Stomach smooth muscle (tissue), 2 donors: Measurements from ENCODE around the gene ADCY1.
"Not testable (repeated sequence)": the region's sequence is repeated elsewhere in the genome, so short reads cannot be mapped to it uniquely, and the experiment has no call there.

Experiments used
- H3K27ac ChIP-seq: one replicate; pipeline ENCODE4 v1.7.0; 2013; ENCODE audit warnings: mild to moderate bottlenecking, low read length, inconsistent platforms
- H3K27me3 ChIP-seq, 2 donors: one replicate each; pipeline ENCODE4 v1.7.0; 2013; ENCODE audit warnings: low read length in 2 of 2; ENCODE audit not compliant: insufficient read depth in 2 of 2, control insufficient read depth in 1 of 2
- H3K36me3 ChIP-seq, 2 donors: one replicate each; pipeline ENCODE4 v1.7.0; 2013; ENCODE audit warnings: low read length in 2 of 2; ENCODE audit not compliant: control insufficient read depth in 2 of 2, insufficient read depth in 2 of 2
- H3K4me1 ChIP-seq: one replicate; pipeline ENCODE4 v1.7.0; 2013; ENCODE audit warnings: low read length; ENCODE audit not compliant: control insufficient read depth, insufficient read depth
- H3K4me3 ChIP-seq, 2 donors: one replicate each; pipeline ENCODE4 v1.7.0; 2013; ENCODE audit warnings: low read length in 2 of 2
- H3K9ac ChIP-seq, 2 donors: one replicate each; pipeline ENCODE4 v1.7.0; 2013; ENCODE audit warnings: low read length in 2 of 2, mild to moderate bottlenecking in 1 of 2
- H3K9me3 ChIP-seq, 2 donors: one replicate each; pipeline ENCODE4 v1.7.0; 2013; ENCODE audit warnings: low read length in 2 of 2; ENCODE audit not compliant: control insufficient read depth in 2 of 2
- donor health status: healthy.
- donor health status: Pancreatic carcinoma.

Gene ADCY1

GRCh38 chr7:45715471-45716352 is 141.5 kb downstream of the ADCY1 start:
- Histone ChIP-seq H3K36me3 (no peaks in the 10 kb centered on the region), H3K27me3 (peaks cover 5 to 8% of the 10 kb centered on the region in 2 donors), H3K9me3 (no peaks in the 10 kb centered on the region), H3K9ac (no peak overlapping the region), H3K4me1 (peaks cover 2% of the 10 kb centered on the region), H3K27ac (no peak overlapping the region), H3K4me3 (no peak overlapping the region)

GRCh38 chr7:45716380-45717203 is 142.4 kb downstream of the ADCY1 start:
- Histone ChIP-seq H3K4me1 (peaks cover 2% of the 10 kb centered on the region), H3K27me3 (peaks cover 4 to 5% of the 10 kb centered on the region in 2 donors), H3K36me3 (no peaks in the 10 kb centered on the region), H3K9me3 (no peaks in the 10 kb centered on the region), H3K4me3 (no peak overlapping the region), H3K9ac (no peak overlapping the region), H3K27ac (no peak overlapping the region)

DNA sequence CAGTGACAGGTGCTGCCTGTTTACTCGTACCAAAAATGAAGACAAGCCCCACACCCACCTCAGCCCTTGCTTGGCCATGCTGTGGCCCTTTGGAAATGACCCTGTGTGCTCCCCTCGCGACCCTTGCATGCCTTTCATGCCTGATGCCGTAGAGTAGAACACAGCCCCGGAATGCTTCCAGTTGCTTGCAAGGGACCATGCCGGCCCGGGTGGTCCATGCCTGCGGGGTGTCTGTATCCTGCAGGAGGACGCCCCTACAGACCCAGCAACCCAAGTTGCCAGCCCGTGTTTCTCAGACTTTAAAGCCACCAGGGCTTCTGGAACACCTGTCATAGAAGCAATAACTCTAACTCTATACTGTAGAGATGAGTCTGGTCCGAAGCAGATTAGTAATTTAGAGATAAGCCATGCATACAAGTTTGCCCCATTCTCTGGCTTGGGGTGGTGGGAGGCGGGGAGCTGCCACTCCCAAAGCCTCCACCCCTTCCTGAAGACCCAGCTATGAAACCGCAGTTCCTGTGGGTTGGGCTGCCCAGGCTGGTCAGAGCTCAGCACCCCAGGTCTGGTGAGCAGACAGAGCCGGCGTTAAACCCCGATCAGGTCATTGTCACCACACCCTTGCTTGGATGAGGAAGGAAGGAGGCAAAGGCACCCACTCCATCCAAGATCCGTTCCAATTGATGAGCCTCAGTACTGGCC is 143.5 kb downstream of the ADCY1 start:
- H3K9me3 ChIP-seq, result no peaks in the 10 kb centered on the region
- no peaks in the 10 kb centered on the region for H3K36me3 ChIP-seq
- H3K9ac ChIP-seq, result no peak overlapping the region
- H3K4me3 ChIP-seq, result no peak overlapping the region
- no peak overlapping the region for H3K27ac ChIP-seq
- no peaks in the 10 kb centered on the region for H3K4me1 ChIP-seq
- H3K27me3 ChIP-seq, result peaks cover 4 to 5% of the 10 kb centered on the region in 2 donors

- no peaks in the 10 kb centered on the region for H3K9me3 ChIP-seq
These were observed 144.5 kb downstream of the ADCY1 start for GRCh38 chr7:45718464-45719330.

GRCh38 chr7:45720989-45721388 is 146.8 kb downstream of the ADCY1 start:
- H3K36me3 ChIP-seq, result peaks cover 17 to 18% of the 10 kb centered on the region in 2 donors
- H3K27me3 ChIP-seq, result peaks cover 0 to 2% of the 10 kb centered on the region in 2 donors
- H3K4me3 ChIP-seq, result no peak overlapping the region
- H3K9ac ChIP-seq, result no peak overlapping the region
- H3K4me1 ChIP-seq, result no peaks in the 10 kb centered on the region
- H3K9me3 ChIP-seq, result no peaks in the 10 kb centered on the region
- no peak overlapping the region for H3K27ac ChIP-seq

More at GRCh38 chr7:45718464-45719330, 144.5 kb downstream of the ADCY1 start:
- H3K9ac ChIP-seq, result no peak overlapping the region
- peaks cover 0 to 6% of the 10 kb centered on the region in 2 donors for H3K36me3 ChIP-seq
- no peaks in the 10 kb centered on the region for H3K4me1 ChIP-seq
- no peak overlapping the region for H3K27ac ChIP-seq
- H3K27me3 ChIP-seq, result peaks cover 4 to 5% of the 10 kb centered on the region in 2 donors
- H3K4me3 ChIP-seq, result no peak overlapping the region

GRCh38 chr7:45721686-45722598 is 147.8 kb downstream of the ADCY1 start:
- Histone ChIP-seq H3K27ac (no peak overlapping the region), H3K9ac (no peak overlapping the region), H3K27me3 (no peaks in the 10 kb centered on the region), H3K36me3 (peaks cover 21 to 23% of the 10 kb centered on the region in 2 donors), H3K4me1 (no peaks in the 10 kb centered on the region), H3K9me3 (no peaks in the 10 kb centered on the region), H3K4me3 (no peak overlapping the region)

DNA sequence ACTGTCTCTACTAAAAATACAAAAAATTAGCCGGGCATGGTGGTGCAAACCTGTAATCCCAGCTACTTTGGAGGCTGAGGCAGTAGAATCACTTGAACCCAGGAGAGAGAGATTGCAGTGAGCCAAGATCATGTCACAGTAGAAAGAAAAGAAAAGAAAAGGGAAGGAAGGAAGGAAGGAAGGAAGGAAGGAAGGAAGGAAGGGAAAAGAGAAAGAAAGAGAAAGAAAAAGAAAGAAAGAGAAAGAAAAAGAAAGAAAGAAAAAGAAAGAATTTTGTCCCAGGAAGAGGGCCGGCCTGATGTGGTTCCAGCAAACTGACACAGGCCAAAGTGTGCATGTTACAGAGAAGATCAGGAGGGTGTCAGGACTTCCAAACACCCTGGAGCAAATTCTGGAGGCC is 151.1 kb downstream of the ADCY1 start:
- not testable (repeated sequence) for H3K27me3 ChIP-seq, H3K9ac ChIP-seq, H3K27ac ChIP-seq, H3K4me3 ChIP-seq, H3K4me1 ChIP-seq, H3K9me3 ChIP-seq
- peaks cover 25% of the 10 kb centered on the region in 2 donors for H3K36me3 ChIP-seq

DNA sequence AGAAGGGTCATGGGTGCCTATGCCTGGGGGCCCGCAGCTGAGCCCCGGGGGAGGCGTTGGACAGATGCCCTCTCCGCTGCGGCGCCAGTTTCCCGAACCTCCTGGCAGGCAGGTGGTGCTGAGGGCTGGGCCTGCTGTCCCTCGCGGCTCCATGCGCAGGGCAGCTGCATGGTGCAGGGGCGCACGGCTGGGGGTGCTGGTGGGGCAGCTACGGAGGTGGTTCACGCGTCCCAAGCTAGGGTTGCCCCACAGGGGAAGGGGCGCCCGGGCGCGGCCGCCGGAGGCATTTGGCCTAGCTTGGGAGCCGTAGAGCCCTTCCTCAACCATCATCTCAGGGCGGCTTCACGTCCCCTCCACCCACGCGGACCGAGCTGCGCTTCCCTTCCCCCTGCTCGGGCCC is 152.7 kb downstream of the ADCY1 start:
- Histone ChIP-seq H3K27me3 (no peaks in the 10 kb centered on the region), H3K9me3 (no peaks in the 10 kb centered on the region), H3K9ac (no peak overlapping the region), H3K36me3 (peaks cover 25% of the 10 kb centered on the region in 2 donors), H3K27ac (no peak overlapping the region), H3K4me3 (no peak overlapping the region), H3K4me1 (no peaks in the 10 kb centered on the region)

DNA sequence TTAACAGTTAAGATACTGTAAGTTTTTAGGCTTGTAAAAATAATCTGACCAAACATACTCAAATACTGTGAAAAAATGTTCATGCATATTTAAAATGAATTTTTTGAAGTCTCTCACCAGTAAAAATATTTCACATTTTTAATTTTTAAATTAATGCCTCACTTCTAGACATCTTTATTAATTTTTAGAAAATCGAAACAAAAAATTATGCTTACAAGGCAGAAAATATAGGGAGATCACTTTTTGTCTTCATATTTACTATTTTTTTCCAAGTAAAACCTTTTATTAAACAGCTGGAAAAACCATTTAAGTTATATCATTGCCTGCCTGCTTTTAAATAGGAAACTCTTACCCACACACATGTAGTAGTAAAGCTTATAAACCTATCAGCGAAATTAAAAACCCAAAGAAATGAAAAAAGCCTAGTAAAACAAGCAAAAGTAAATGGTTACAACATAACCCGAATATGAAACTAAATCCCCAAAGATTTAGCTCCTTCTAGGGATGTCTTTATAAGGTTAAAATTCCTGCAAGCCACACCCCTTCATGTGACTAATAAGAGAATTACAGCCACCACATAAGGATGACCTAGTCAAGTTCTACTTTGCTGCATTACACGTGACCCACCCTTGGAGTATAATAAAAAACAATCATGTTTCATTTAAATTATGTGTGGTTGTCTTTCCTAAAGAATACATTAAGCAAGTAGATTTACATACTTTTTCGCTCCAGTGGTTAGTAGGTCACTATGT is 157.7 kb downstream of the ADCY1 start:
- H3K27ac ChIP-seq, H3K9me3 ChIP-seq, H3K4me1 ChIP-seq, H3K27me3 ChIP-seq, H3K4me3 ChIP-seq, H3K9ac ChIP-seq, H3K36me3 ChIP-seq: not testable (repeated sequence)
